ENCODE measurements around the gene GNB1. TPM values are rescaled to one million over a fixed set of nuclear protein-coding genes. Genes with fewer than 3 reads are reported as not detected.

Gene GNB1
- total and polyA plus RNA-seq, 7 donors: 119 to 197 (median 157) TPM

DNA sequence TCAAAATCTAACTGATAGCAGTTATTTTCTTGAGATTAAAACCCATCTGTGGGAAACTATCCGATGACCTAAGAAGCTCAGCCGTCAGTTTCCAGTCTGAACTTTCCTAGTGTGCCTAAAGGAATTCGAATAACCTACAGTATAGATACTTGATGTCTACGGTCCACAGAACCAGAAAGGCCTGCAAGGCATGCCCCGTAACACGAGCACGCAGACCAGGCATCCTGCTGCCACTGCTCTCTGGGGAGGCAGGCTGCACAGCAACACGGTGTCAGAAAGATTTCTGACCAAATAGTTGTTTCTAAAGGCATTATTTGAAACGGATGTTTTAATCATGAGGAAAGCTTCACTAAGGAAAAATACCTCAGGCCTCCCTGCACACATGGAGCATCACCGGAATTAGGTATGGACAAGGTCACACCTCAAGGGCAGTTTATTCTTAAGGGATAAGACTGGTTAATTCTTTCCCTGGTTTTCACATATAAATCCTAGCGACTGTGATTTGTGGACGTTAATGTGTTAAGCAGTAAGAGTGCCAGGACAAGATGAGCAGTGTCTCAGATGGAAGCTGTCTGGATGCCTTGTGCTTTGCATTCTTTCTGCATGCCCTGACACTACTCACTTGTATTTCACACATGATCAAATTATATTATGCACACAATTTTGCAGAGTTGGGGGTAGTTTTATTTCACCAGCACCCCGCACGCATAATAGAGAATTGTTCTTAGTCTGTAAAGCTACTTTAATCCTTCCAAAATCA, 63.6 kb downstream of the GNB1 start:
- DNase-seq: no peak
- Histone ChIP-seq H3K9me3 (no peaks in the 10 kb centered on the region), H3K27me3 (no peaks in the 10 kb centered on the region), H3K27ac (no peak overlapping the region), H3K4me3 (no peak overlapping the region), H3K4me1 (peaks cover 0 to 7% (median 0%) of the 10 kb centered on the region in 4 donors), H3K36me3 (peaks cover 0 to 20% (median 10%) of the 10 kb centered on the region in 4 donors)
- intact Hi-C loops (cut with DNase I): no loop called here
- WGBS, 2 donors: 81 to 85% methylated on average over 14 of the region's 14 CpGs
- TF ChIP-seq POLR2AphosphoS5 (IDR thresholded peaks at IDR 0.05) (no peak), EP300 (IDR thresholded peaks at IDR 0.05) (no peak), POLR2A (IDR thresholded peaks at IDR 0.05) (no peak)
- TF ChIP-seq, protein P1, sequence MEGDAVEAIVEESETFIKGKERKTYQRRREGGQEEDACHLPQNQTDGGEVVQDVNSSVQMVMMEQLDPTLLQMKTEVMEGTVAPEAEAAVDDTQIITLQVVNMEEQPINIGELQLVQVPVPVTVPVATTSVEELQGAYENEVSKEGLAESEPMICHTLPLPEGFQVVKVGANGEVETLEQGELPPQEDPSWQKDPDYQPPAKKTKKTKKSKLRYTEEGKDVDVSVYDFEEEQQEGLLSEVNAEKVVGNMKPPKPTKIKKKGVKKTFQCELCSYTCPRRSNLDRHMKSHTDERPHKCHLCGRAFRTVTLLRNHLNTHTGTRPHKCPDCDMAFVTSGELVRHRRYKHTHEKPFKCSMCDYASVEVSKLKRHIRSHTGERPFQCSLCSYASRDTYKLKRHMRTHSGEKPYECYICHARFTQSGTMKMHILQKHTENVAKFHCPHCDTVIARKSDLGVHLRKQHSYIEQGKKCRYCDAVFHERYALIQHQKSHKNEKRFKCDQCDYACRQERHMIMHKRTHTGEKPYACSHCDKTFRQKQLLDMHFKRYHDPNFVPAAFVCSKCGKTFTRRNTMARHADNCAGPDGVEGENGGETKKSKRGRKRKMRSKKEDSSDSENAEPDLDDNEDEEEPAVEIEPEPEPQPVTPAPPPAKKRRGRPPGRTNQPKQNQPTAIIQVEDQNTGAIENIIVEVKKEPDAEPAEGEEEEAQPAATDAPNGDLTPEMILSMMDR (IDR thresholded peaks at IDR 0.05): no peak

DNA sequence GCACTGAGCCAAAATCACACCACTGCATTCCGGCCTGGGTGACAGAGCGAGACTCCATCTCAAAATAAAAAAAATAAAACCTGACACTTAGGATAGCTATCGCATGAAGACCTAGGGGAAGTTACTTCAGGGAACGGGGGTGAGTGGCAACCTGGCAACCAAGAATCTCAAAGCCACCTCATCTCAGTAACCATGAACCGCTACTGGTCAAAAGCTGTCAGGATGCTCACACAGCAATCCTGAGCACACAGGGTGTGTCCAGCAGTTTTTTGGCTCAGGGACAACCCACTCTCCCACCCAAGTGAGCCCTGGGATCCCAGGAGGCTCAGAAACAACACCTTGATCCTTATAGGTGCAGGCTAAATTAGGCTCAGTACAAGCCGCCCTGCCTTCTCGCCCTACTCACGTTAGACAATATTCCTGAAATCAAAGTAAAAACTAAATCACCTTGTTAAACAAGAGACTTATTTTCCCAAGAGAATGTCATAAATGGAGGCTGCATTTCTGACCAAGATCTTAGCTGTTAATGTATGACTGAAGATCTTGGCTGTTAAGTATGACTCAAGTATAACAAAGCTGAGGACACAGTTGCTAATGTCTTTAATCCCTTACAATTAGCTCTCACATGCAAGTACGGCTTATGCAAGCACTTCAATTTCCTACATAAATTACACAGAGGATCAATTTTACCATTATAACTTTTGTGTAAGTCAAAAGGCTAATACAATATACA, 64.4 kb downstream of the GNB1 start:
- DNase-seq: no peak
- intact Hi-C loops (cut with DNase I): no loop called here
- WGBS, 2 donors: 81 to 89% methylated on average over 9 of the region's 9 CpGs
- Histone ChIP-seq H3K27me3 (no peaks in the 10 kb centered on the region), H3K4me1 (peaks cover 0 to 5% (median 0%) of the 10 kb centered on the region in 4 donors), H3K36me3 (peaks cover 0 to 20% (median 10%) of the 10 kb centered on the region in 4 donors), H3K4me3 (no peak overlapping the region), H3K27ac (no peak overlapping the region), H3K9me3 (no peaks in the 10 kb centered on the region)
- TF ChIP-seq, protein P1 (IDR thresholded peaks at IDR 0.05): no peak
- TF ChIP-seq POLR2AphosphoS5 (IDR thresholded peaks at IDR 0.05): no peak
- no peak for TF ChIP-seq POLR2A (IDR thresholded peaks at IDR 0.05)
- TF ChIP-seq EP300 (IDR thresholded peaks at IDR 0.05): no peak

DNA sequence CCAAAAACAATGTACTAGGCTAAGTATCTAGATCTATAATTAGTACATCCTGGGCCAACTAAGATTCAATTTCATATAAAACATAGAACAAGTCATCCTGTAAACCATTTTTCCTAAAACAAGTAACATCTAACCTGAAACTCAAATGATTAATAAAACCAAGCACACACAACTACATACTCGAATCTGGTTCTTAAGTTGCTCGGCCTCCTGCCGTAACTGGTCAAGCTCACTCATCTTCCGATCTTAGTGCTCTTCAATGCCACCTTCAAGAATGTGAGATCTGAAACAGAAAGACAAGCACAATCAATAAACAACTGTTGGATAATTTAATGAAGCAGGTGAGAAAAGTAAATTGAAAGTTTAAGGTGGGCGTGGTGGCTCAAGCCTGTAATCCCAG, 65.7 kb downstream of the GNB1 start:
- H3K27ac ChIP-seq: no peak overlapping the region
- peaks cover 0 to 20% (median 10%) of the 10 kb centered on the region in 4 donors for H3K36me3 ChIP-seq
- intact Hi-C loops (cut with DNase I): no loop called here
- no peaks in the 10 kb centered on the region for H3K9me3 ChIP-seq
- 93 to 96% methylated on average over 5 of the region's 5 CpGs for WGBS, 2 donors
- peaks cover 0 to 5% (median 0%) of the 10 kb centered on the region in 4 donors for H3K4me1 ChIP-seq
- TF ChIP-seq, protein P1 (IDR thresholded peaks at IDR 0.05): no peak
- TF ChIP-seq EP300 (IDR thresholded peaks at IDR 0.05) (no peak), POLR2A (IDR thresholded peaks at IDR 0.05) (no peak), POLR2AphosphoS5 (IDR thresholded peaks at IDR 0.05) (no peak)
- H3K4me3 ChIP-seq: no peak overlapping the region
- DNase-seq: no peak
- no peaks in the 10 kb centered on the region for H3K27me3 ChIP-seq

DNA sequence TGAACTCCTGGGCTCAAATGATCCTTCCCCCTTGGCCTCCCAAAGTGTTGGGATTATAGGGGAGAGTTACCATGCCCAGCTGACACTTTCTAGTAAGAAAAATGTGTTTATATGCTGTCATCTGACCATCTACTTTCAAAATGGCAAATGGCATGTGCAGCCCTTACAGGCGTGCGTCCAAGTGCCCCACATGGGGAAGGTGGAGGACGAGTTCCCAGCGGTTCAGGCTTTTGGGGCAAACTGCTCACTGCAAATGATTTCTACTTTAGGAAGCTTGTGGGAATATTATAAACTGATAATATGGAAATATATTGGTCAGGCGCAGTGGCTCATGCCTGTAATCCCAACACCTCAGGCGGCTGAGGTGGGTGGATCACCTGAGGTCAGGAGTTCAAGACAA, 71.1 kb downstream of the GNB1 start:
- DNase-seq: no peak
- H3K27me3 ChIP-seq: no peaks in the 10 kb centered on the region
- no peaks in the 10 kb centered on the region for H3K9me3 ChIP-seq
- no peak overlapping the region for H3K27ac ChIP-seq
- WGBS, 2 donors: 98% methylated on average over 6 of the region's 6 CpGs
- TF ChIP-seq, protein P1 (IDR thresholded peaks at IDR 0.05): no peak
- TF ChIP-seq POLR2AphosphoS5 (IDR thresholded peaks at IDR 0.05): no peak
- TF ChIP-seq POLR2A (IDR thresholded peaks at IDR 0.05): no peak
- TF ChIP-seq EP300 (IDR thresholded peaks at IDR 0.05): no peak
- H3K4me3 ChIP-seq: no peak overlapping the region
- intact Hi-C loops (cut with DNase I): no loop called here
- H3K36me3 ChIP-seq: peaks cover 18 to 45% (median 19%) of the 10 kb centered on the region in 4 donors
- no peaks in the 10 kb centered on the region for H3K4me1 ChIP-seq

Measured in sigmoid colon (tissue), 7 donors.